Loucy (cell line): Measurements from ENCODE around the gene KCTD11.

Experiments
- H2AFZ ChIP-seq: fragments of 200-600 bp; sonication (generic); 2 replicates; pipeline ENCODE4 v1.6.0; 2016; ENCODE audit warnings: antibody characterized with exemption, mild to moderate bottlenecking, low read length, moderate library complexity
- H3F3A ChIP-seq: fragments of 200-600 bp; 2 replicates; pipeline ENCODE4 v1.6.0; 2016; ENCODE audit warnings: antibody characterized with exemption, low read depth, mild to moderate bottlenecking
- H3K27me3 ChIP-seq: fragments of 200-600 bp; sonication (generic); 2 replicates; pipeline ENCODE4 v1.6.1; 2014; ENCODE audit warnings: low read length, mild to moderate bottlenecking; ENCODE audit not compliant: insufficient read depth, poor library complexity, severe bottlenecking
- H3K36me3 ChIP-seq: fragments of 200-600 bp; sonication (generic); 2 replicates; pipeline ENCODE4 v1.6.1; 2016; ENCODE audit warnings: low read length; ENCODE audit not compliant: insufficient read depth
- H3K4me1 ChIP-seq: fragments of 200-600 bp; sonication (generic); 2 replicates; pipeline ENCODE4 v1.5.1; 2014; ENCODE audit warnings: low read length, mild to moderate bottlenecking; ENCODE audit not compliant: insufficient read depth, poor library complexity, severe bottlenecking
- H3K4me2 ChIP-seq: fragments of 200-600 bp; sonication (generic); 2 replicates; pipeline ENCODE4 v1.6.0; 2014; ENCODE audit warnings: antibody characterized with exemption, low read length, low read depth, mild to moderate bottlenecking; ENCODE audit not compliant: poor library complexity, severe bottlenecking
- H3K4me3 ChIP-seq: fragments of 200-600 bp; sonication (generic); 2 replicates; pipeline ENCODE4 v1.5.1; 2014; ENCODE audit warnings: low read length, mild to moderate bottlenecking, mixed read lengths; ENCODE audit not compliant: poor library complexity, severe bottlenecking
- H3K79me2 ChIP-seq: fragments of 200-600 bp; sonication (generic); 2 replicates; pipeline ENCODE4 v1.6.1; 2014; ENCODE audit warnings: low read length; ENCODE audit not compliant: insufficient read depth
- H3K9ac ChIP-seq: fragments of 200-600 bp; sonication (generic); 2 replicates; pipeline ENCODE4 v1.6.0; 2014; ENCODE audit warnings: mild to moderate bottlenecking, low read depth, low read length, moderate library complexity; ENCODE audit not compliant: poor library complexity, severe bottlenecking
- H3K9me2 ChIP-seq: fragments of 200-600 bp; sonication (generic); replicated peaks from 2 replicates; pipeline ENCODE4 v1.6.1; 2016; ENCODE audit warnings: low read depth, low read length, mixed read lengths
- H3K9me3 ChIP-seq: fragments of 200-600 bp; sonication (generic); 2 replicates; pipeline ENCODE4 v1.6.1; 2014; ENCODE audit warnings: mild to moderate bottlenecking, antibody characterized with exemption, low read length, low read depth; ENCODE audit not compliant: insufficient read depth
- H4K20me1 ChIP-seq: fragments of 200-600 bp; sonication (generic); 2 replicates; pipeline ENCODE4 v1.6.0; 2014; ENCODE audit warnings: antibody characterized with exemption, low read length, mild to moderate bottlenecking; ENCODE audit not compliant: insufficient read depth, poor library complexity, severe bottlenecking
- CTCF ChIP-seq: fragments of 200-600 bp; sonication (generic); conservative IDR thresholded peaks from 2 replicates; pipeline ENCODE4 v1.5.1; 2014; ENCODE audit warnings: mild to moderate bottlenecking, antibody characterized with exemption, low read length
- EZH2phosphoT487 ChIP-seq: fragments of 200-600 bp; IDR thresholded peaks from 2 replicates; pipeline ENCODE4 v1.6.1; 2018; ENCODE audit warnings: antibody characterized with exemption, mild to moderate bottlenecking, moderate library complexity, borderline replicate concordance

KCTD11 gene

GRCh38 chr17:7392696-7393612, 41.0 kb downstream of the KCTD11 start:
- Histone ChIP-seq H2AFZ (no peak overlapping the region), H3K9me3 (no peaks in the 10 kb centered on the region), H3F3A (no peaks in the 10 kb centered on the region), H3K4me1 (peaks cover 14% of the 10 kb centered on the region), H3K4me2 (peak overlapping the region; percentile 90), H4K20me1 (no peaks in the 10 kb centered on the region), H3K4me3 (peak overlapping the region; percentile 74), H3K9me2 (no peaks in the 10 kb centered on the region), H3K36me3 (no peaks in the 10 kb centered on the region), H3K79me2 (no peaks in the 10 kb centered on the region), H3K9ac (no peak overlapping the region), H3K27me3 (no peaks in the 10 kb centered on the region)
- TF ChIP-seq CTCF, result no peak
- TF ChIP-seq EZH2phosphoT487, result no peak

DNA sequence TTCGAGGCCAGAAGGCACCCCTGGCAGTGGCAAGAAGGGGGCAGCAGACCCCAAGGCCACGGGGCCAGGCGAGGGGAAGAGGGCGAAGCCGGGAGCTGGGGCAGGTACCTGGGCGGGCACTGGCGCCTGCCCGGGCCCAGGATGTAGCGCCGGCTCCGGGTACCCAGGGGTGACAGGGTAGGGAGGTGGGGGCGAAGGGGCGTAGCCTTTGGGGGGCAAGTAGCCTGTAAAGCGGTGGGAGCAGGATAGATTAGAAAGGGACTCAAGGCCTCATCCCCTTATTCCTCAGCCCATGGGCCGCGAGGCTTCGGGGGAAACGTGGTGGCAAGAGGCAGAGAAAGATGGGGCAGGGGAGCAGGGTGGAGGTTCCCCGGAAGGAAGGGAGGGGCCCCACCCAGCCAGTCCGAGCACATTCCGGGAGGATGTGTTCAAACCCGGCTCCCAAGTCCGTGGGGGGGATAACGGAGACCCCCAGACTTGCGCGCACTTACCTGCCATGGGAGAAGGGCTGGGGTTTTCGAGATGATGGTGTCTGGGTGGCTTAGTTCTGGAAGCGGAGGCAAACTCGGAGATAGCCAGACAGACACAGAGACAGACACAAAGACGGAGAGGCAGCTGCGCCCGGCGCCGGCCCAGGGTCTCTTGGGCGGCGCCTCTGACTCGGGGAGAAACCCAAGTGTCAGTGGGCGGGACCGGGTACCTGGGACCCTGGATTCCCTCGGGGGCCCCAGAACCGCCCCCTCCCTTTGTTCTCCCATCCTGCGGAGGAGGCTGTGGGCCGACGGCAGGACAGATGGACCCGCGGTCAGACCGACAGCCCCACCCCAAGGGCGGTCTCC, 41.9 kb downstream of the KCTD11 start:
- Histone ChIP-seq H3K9me2 (no peaks in the 10 kb centered on the region), H2AFZ (peak overlapping the region; percentile 74), H3K4me3 (peak overlapping the region; percentile 74), H3F3A (no peaks in the 10 kb centered on the region), H3K4me2 (peak overlapping the region; percentile 90), H3K9me3 (no peaks in the 10 kb centered on the region), H3K4me1 (peaks cover 14% of the 10 kb centered on the region), H3K79me2 (no peaks in the 10 kb centered on the region), H4K20me1 (no peaks in the 10 kb centered on the region), H3K36me3 (no peaks in the 10 kb centered on the region), H3K27me3 (no peaks in the 10 kb centered on the region), H3K9ac (peak overlapping the region; percentile 71)
- no peak for TF ChIP-seq EZH2phosphoT487
- peak; percentile 33 for TF ChIP-seq CTCF

DNA sequence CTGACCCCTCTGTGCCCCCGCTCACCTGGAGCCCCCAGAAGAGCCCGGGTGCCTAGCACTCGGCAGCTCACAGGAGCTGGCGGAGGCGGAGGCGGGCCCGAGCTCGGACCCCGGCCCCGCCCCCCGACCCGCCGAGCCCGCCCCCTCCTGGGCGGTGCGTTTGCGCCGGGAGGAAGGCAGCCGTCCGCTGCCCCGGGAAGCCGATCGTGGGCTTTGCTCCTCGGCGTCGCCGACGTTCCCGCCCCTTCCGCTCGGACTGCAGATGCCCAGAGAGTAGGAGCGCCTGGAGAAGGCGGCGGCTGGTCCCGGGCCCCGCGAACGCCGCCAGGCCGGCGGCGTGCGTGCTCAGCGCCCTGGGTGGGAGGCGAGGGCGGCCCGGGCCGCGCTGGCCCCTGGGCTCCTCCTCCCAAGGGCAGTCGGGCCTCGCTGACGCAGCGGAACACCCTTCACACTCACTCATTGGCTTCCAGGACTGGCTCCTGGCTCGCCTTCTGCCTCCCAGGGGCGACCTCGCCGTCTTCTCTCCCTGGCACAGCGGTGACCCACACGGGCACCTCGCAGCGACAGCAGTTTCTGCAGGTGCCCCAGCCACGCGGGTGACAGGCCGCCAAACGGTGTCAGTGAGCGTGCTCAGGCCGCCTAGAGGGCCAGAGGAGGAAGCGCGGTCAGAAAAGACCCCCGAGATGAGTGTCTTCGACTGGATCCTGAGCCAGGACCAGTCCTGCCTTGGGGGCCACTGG, 42.7 kb downstream of the KCTD11 start, which contains the start of gene PLSCR3:
TSS of gene PLSCR3 (minus strand) at position 74 of the 740 bp plus-strand sequence. CDS start 415 bp downstream, outside the sequence.
- Histone ChIP-seq H3K9me2 (no peaks in the 10 kb centered on the region), H3K4me2 (peak within 1 kb of the TSS; percentile 90), H3K36me3 (no peaks in the 10 kb centered on the region), H4K20me1 (no peaks in the 10 kb centered on the region), H3K9me3 (no peaks in the 10 kb centered on the region), H3K9ac (peak within 1 kb of the TSS; percentile 71), H3F3A (no peaks in the 10 kb centered on the region), H3K79me2 (no peaks in the 10 kb centered on the region), H3K4me3 (peak within 1 kb of the TSS; percentile 74), H2AFZ (peak within 1 kb of the TSS; percentile 74), H3K4me1 (peaks cover 14% of the 10 kb centered on the region), H3K27me3 (no peaks in the 10 kb centered on the region)
- TF ChIP-seq CTCF, result peak; percentile 48
- no peak for TF ChIP-seq EZH2phosphoT487
